NCI-H1436 treated with DMSO at 0.1 percent for 48 hours (cell line): Measurements from ENCODE around the gene AK4.
"Not testable (repeated sequence)": the region's sequence is repeated elsewhere in the genome, so short reads cannot be mapped to it uniquely, and the experiment has no call there.

Experiments used
- DNase-seq: peaks from one replicate; lab custom pipeline; 2025; lab: John Stamatoyannopoulos, UW

The AK4 gene

GRCh38 chr1:65214340-65215027 is 66.5 kb downstream of the AK4 start:
- no peak for DNase-seq

DNA sequence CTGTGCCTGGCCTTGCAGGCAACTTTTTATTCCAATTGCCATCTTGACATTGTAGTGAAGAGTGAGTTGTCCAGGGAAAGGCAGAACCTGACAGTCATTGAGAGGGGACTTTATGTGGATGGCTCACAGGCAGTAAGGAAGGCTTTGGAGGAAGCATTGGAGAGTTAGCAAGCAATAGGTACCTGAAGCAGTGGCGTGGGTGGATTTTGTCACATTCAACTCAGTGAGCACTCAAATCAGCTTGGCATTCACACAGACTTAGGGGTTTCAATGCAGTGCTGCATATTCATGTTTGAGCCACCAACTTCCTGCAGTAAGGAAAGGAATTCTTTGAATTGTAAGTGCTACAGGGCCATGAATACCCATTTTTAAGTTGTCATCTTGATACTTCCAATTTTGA is 69.0 kb downstream of the AK4 start:
- no peak for DNase-seq

- DNase-seq: no peak
Measured at GRCh38 chr1:65221638-65222339, 73.8 kb downstream of the AK4 start.

DNA sequence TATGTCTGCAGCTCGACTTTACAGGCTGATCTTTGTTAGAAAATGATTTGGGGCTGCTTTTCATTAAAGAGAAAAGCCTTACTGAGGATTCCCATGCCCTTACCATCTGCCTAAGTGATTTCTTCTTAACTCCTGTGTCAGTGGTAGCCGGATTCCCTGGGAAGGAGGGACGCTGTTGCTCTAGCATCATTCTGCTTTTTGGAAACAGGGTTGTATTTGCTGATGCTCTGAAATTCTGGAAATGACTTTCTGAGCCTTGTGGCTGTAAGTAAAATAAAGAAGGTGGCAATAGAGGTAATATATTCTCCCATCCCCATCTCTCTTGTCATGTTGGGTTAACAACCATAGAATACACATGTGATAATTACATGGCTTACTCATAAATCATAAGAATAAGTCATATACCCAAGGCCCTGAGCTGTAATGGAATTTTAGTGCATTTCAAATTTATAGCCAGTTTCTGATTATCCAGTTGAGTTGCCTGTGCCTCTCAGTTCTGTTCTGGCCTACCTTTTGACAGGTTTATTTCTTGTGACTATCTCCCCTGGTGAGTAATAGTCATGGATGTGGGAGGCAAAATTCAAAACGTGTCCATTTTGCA is 74.4 kb downstream of the AK4 start:
- no peak for DNase-seq

GRCh38 chr1:65224681-65225091 is 76.7 kb downstream of the AK4 start:
- DNase-seq: no peak

GRCh38 chr1:65225179-65225578 is 77.2 kb downstream of the AK4 start:
- DNase-seq: no peak

DNA sequence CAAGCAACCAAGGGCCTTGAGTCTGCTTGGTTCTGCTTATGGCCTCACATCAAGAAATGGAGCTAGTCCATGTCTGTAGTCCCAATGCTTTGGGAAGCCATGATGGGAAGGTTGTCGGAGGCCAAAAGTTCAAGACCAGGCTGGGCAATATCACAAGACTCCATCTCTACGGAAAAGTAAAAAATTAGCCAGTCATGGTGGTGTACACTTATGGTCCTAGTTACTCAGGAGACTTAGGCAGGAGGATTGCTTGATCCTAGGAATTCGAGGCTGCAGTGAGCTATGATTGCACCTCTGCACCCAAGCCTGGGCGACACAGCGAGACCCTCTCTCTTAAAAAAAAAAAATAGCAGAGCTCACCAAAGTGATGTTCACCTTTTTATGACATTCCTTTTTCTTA is 81.2 kb downstream of the AK4 start:
- DNase-seq: no peak

GRCh38 chr1:65229754-65230339 is 81.8 kb downstream of the AK4 start:
- no peak for DNase-seq

DNA sequence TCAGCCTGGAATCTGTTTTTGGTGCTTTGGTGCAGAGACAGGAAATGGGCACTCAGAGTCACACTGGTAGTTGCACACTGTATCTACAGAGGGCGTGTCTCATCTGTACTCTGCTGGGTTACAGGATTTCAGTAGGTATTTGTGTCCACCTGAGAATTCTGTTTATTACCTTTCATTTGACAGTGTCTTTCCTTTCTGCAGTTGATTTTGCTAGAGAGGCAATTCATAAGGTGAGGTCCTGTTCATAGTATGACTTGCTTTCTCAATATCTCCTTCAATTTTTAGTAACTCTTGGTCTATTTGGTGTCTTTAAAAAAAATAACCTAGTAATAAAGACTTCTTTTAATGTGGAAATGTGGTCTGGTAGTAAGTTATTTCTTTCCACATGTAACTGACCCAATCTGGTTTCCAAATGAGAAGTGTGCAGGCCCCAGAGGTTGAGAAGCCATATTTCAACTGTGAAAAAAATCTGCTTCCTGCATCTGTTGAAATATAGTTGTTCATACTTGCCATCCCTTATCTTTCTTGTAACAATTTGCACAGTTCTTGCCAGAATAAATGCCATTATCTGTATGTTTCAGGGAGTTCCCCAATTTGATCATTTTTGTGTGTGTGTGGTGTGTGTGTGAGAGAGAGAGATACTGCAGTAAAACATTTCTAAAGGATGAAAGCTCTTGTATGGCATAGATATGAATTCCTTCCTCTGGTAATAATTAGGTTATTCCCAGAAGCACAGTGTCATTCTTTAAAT is 82.9 kb downstream of the AK4 start:
- no peak for DNase-seq

- DNase-seq: no peak
Measured at GRCh38 chr1:65231718-65232330, 83.8 kb downstream of the AK4 start.

GRCh38 chr1:65232461-65232990 is 84.5 kb downstream of the AK4 start:
- DNase-seq: no peak

- no peak for DNase-seq
Measured at GRCh38 chr1:65233782-65234181, 85.8 kb downstream of the AK4 start.

DNA sequence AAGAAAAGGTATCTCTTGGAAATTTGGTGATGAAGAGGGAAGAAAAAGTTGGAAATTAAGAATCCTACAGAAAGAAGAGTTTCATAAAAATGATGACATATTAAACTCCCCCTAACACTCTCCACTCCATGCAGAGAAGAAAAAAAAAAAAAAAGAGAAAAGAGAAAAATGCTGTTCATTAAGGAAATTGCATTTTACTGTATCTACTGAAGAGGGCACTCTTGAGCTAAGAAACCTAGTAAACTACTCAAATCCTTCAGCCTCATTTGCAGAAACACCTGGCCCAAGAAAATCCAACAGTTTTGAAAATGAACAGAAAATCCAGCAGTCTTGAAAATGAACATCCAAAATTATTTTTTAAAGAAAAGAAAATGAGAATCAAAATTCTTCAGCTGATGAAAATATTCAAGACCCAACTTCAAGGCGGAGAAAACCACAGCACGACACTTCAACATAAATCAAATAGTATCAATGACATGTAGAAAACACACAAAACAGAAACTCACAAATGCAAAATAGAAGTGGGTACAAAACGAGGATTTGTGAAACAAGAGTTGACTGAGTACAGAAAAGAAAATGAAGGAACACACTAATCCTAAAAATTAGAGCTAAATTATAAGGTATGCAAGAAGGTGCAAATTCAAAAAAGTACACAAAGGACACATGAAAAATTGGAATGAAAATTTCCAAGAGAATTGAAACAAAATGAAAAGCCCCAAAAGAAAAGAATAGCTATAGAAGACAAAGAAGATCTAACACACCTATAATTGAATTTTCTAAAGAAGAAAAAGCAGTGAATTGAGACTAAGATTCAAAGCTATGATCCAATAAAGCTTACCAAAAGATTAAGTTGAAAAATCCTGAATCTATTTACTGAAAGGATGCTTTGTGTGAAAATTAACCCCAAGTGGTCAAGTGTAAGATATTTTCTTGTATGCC is 88.1 kb downstream of the AK4 start:
- DNase-seq: peak; percentile 7

DNA sequence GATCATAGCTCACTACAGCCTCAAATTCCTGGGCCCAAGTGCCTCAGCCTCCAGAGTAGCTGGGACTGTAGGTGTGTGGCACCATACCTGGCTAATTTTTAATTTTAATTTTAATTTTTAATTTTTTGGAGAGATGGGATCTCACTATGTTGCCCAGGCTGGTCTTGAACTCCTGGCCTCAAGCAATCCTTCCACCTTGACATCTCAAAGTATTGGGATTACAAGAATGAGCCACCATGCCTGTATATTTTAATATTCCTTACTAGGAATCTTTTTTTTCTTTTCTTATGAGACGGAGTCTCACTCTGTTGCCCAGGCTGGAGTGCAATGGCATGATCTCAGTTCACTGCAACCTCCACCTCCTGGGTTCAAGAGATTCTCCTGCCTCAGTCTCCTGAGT is 89.1 kb downstream of the AK4 start:
- DNase-seq: not testable (repeated sequence)

- DNase-seq: no peak
Measured at GRCh38 chr1:65237503-65237902, 89.5 kb downstream of the AK4 start.

DNA sequence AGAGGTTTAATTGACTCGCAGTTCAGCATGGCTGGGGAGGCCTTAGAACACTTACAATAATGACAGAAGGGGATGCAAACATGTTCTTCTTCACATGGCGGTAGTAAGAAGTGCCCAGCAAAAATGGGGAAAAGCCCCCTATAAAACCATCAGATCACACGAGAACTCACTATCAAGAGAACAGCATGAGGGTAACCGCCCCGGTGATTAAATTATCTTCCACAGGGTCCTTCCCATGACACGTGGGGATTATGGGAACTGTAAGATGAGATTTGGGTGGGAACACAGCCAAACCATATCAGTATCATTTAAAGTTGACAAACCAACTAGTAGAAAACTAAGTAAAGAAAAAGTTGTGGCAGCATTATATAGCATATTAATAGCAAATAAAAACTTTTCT is 90.0 kb downstream of the AK4 start:
- DNase-seq: no peak

DNA sequence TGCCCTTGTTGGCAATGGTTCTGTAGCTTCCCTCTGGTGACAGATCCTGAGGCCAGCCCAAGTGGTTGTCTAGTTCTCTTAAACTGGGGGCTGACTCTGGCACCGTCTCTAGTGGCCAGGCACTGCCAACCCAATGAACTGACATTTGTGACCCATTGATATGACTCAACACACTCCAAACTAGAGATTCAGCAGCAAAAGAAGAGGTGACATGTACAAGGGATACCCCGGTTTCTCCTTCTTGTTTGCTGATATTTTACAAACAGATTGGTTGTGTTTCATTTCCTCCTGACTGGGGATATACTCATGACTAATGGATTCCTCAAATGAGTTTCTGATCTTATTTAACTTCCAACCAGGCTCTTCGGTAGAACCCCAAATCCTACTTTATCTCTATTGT is 95.5 kb downstream of the AK4 start:
- DNase-seq: no peak

DNA sequence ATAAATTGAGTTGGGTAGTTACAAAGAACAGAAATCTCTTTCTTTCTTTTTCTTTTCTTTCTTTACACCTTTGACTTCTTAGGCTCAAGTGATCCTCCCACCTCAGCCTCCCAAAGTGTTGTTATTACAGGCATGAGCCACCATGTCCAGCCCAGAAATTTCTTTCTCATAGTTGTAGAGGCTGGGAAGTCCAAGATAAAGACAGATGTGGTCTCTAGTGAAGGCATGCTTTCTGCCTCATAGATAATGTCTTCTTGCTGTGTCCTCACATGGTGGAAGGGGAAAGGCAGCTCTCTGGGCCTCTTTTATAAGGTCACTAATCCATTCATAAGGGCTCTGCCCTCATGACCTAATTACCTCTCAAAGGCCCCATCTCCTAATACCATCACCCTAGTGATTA is 97.3 kb downstream of the AK4 start:
- DNase-seq: no peak

DNA sequence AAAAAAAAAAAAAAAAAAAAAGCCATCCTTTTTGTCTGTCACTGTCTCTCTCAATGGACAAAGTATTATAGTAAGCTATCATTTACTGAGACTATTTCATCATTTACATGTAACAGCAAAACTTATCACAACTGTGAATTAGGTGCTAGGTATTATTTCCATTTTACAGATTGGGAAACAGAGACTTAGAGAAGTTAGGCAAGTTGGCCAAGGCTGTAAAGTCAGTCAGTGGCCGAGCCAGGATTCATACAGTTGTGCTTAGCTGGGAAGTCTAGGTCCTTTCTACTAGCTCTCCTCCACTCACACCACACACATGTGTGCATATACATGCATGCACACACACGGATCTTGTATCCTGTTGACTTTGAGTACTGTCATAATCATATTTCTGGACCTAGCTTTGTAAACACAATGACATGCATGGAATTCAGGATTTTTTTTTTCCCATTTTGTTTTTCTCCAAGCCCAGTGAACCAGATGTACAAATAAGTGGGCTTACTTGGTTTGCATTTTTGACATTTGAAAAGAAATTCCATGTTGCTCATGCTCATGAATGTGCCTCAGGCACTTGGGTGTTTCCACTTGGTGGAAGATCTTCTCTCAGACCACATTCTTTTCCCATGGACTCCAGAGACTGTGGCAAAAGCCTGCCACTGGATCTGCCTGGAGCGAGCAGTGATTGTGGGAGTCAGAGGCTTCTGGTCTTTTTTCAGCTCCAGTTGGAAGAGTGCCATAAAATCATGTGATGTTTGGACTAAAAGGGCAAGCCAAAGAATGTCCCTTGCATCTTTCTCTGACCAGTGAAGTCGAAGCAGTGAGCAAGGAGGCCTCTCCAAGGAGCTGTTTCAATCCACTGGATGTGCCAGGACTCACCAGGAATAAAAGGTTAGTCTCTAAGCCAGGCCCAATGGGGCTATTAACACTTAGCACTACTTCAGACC is 99.7 kb downstream of the AK4 start:
- DNase-seq: no peak
